Transverse colon (tissue), 4 donors: ENCODE results near the gene TERB1.

ENCODE experiments used
- CTCF ChIP-seq, 5 experiments: fragments of 200-600 bp in 3 of 5; fragments of 450-650 bp in 2 of 5; sonication (generic) in 3 of 5; IDR thresholded peaks; 1 replicate in 2 of 5; 2 replicates in 3 of 5; pipeline ENCODE4 v1.5.1; 2016 to 2017; ENCODE audit warnings: antibody characterized with exemption in 5 of 5, inconsistent platforms in 3 of 5, mild to moderate bottlenecking in 2 of 5, moderate library complexity in 1 of 5
- EP300 ChIP-seq: sonication (generic); formaldehyde crosslinking; IDR thresholded peaks from one replicate; pipeline ENCODE4 v1.6.1; 2017; ENCODE audit warnings: antibody characterized with exemption, low read depth
- POLR2A ChIP-seq: fragments of 450-650 bp; IDR thresholded peaks from one replicate; pipeline ENCODE4 v1.6.1; 2016; ENCODE audit warnings: antibody characterized with exemption, mild to moderate bottlenecking, moderate library complexity
- POLR2AphosphoS5 ChIP-seq, 3 donors: sonication (generic); formaldehyde crosslinking; IDR thresholded peaks; one replicate each; pipeline ENCODE4 v1.6.1; 2016; ENCODE audit warnings: antibody characterized with exemption in 3 of 3

DNA sequence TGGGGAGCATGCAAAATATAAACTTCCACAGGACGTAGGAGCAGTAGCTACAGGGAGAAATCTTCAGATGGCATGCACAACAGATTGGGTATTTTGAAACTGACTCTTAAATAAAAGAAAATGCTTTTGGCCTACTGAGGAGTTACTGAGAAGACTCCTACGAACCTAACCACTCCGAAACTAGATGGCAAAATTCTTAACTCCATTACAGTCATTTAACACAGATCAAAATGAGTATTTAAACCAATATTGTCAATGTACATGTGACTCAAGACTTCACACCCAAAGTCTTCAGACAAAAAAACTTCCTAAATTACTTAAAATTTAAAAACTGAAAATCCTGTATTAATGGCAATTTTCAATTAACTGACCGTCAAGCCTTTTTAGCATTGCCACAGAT lies 8.4 kb upstream of the TERB1 start:
- TF ChIP-seq CTCF (IDR thresholded peaks at IDR 0.05) (no peak), EP300 (no peak), POLR2A (no peak), POLR2AphosphoS5 (IDR thresholded peaks at IDR 0.05) (no peak)
